Trophoblast cell (in vitro differentiated cells and primary cell): ENCODE measurements around the gene PLB1.

Experiments used
- DNase-seq, 2 donors: peaks; one replicate each; pipeline ENCODE4 v3.0.0-alpha.2; 2016
- H2AFZ ChIP-seq: 2 replicates; pipeline ENCODE4 v1.6.1; 2013; ENCODE audit warnings: low read length, moderate library complexity, mild to moderate bottlenecking; ENCODE audit not compliant: insufficient read depth, poor library complexity
- H2AK5ac ChIP-seq: 2 replicates; pipeline ENCODE4 v1.6.1; 2013; ENCODE audit warnings: mild to moderate bottlenecking, low read length
- H2BK120ac ChIP-seq: 2 replicates; pipeline ENCODE4 v1.6.1; 2013; ENCODE audit warnings: low read length, mild to moderate bottlenecking, moderate library complexity; ENCODE audit not compliant: insufficient read depth, poor library complexity
- H2BK12ac ChIP-seq: 2 replicates; pipeline ENCODE4 v1.6.1; 2013; ENCODE audit warnings: mild to moderate bottlenecking, low read length, moderate library complexity
- H2BK5ac ChIP-seq: 2 replicates; pipeline ENCODE4 v1.6.1; 2013; ENCODE audit warnings: low read length, low read depth, moderate library complexity, mild to moderate bottlenecking; ENCODE audit not compliant: poor library complexity
- H3K14ac ChIP-seq: 2 replicates; pipeline ENCODE4 v1.6.1; 2013; ENCODE audit warnings: mild to moderate bottlenecking, low read length
- H3K18ac ChIP-seq: 2 replicates; pipeline ENCODE4 v1.6.1; 2013; ENCODE audit warnings: mild to moderate bottlenecking, low read length
- H3K23ac ChIP-seq: 2 replicates; pipeline ENCODE4 v1.6.1; 2013; ENCODE audit warnings: low read length
- H3K27ac ChIP-seq: 2 replicates; pipeline ENCODE4 v1.5.1; 2013; ENCODE audit warnings: low read depth, mild to moderate bottlenecking, inconsistent platforms, low read length, moderate library complexity
- H3K27me3 ChIP-seq: 2 replicates; pipeline ENCODE4 v1.6.1; 2013; ENCODE audit warnings: inconsistent platforms, mild to moderate bottlenecking, low read length, moderate library complexity; ENCODE audit not compliant: insufficient read depth
- H3K36me3 ChIP-seq, 2 experiments: 1 replicate in 1 of 2; 2 replicates in 1 of 2; pipeline ENCODE4 v1.6.1; 2013; ENCODE audit warnings: low read length in 2 of 2, mild to moderate bottlenecking in 2 of 2, moderate library complexity in 1 of 2; ENCODE audit not compliant: insufficient read depth in 2 of 2, control insufficient read depth in 1 of 2
- H3K4ac ChIP-seq: 2 replicates; pipeline ENCODE4 v1.6.1; 2013; ENCODE audit warnings: low read depth, mild to moderate bottlenecking, low read length, moderate library complexity
- H3K4me1 ChIP-seq, 2 experiments: 1 replicate in 1 of 2; 2 replicates in 1 of 2; pipeline ENCODE4 v1.6.1; 2013; ENCODE audit warnings: low read length in 2 of 2, mild to moderate bottlenecking in 2 of 2, moderate library complexity in 1 of 2; ENCODE audit not compliant: insufficient read depth in 2 of 2, control insufficient read depth in 1 of 2
- H3K4me2 ChIP-seq: 2 replicates; pipeline ENCODE4 v1.6.1; 2013; ENCODE audit warnings: inconsistent platforms, mild to moderate bottlenecking, low read length, moderate library complexity
- H3K4me3 ChIP-seq: 2 replicates; pipeline ENCODE4 v1.5.1; 2013; ENCODE audit warnings: mild to moderate bottlenecking, low read depth, low read length, inconsistent platforms
- H3K79me1 ChIP-seq: one replicate; pipeline ENCODE4 v1.6.1; 2013; ENCODE audit warnings: low read length
- H3K79me2 ChIP-seq: 2 replicates; pipeline ENCODE4 v1.6.1; 2013; ENCODE audit warnings: low read length, mild to moderate bottlenecking; ENCODE audit not compliant: control insufficient read depth, insufficient read depth, poor library complexity
- H3K9ac ChIP-seq: 2 replicates; pipeline ENCODE4 v1.6.1; 2013; ENCODE audit warnings: mild to moderate bottlenecking, low read length
- H3K9me3 ChIP-seq: 2 replicates; pipeline ENCODE4 v1.6.1; 2013; ENCODE audit warnings: low read depth, mild to moderate bottlenecking, control low read depth, inconsistent platforms, low read length; ENCODE audit not compliant: insufficient read depth
- H4K12ac ChIP-seq: 2 replicates; pipeline ENCODE4 v1.6.1; 2013; ENCODE audit warnings: low read depth, mild to moderate bottlenecking, low read length, moderate library complexity
- H4K8ac ChIP-seq: 2 replicates; pipeline ENCODE4 v1.6.1; 2013; ENCODE audit warnings: low read depth, mild to moderate bottlenecking, low read length, moderate library complexity
- H4K91ac ChIP-seq: one replicate; pipeline ENCODE4 v1.6.1; 2013; ENCODE audit warnings: low read depth, mild to moderate bottlenecking, low read length, moderate library complexity
- WGBS: extraction: QIAGEN DNeasy Blood & Tissue Kit; methylation state at CpG from one replicate; pipeline ENCODE4 v1.1.7; 2013; ENCODE audit warnings: missing lambda C conversion rate; ENCODE audit not compliant: insufficient read length, insufficient coverage; ENCODE audit errors: extremely low coverage; 5-methylcytosine and 5-hydroxymethylcytosine counted together

Gene PLB1

DNA sequence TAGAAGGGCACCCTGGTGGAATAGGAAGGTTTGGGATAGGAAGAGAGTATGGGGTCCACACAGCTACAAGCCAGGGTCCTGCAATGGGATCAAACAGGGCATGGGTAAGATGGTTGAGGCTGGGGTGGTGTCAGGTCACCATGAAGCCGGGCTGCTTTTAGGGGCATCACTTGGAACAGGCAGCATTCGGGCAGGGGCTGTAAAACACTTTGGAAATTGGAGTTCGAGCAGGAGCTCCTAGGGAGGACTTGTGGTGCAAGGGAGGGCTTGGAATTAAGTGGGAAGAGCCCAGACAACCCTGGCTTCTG, 47.1 kb upstream of the PLB1 start:
- Histone ChIP-seq H3K23ac (no peak overlapping the region), H3K79me1 (peaks cover 4% of the 10 kb centered on the region), H2AK5ac (no peak overlapping the region), H3K14ac (no peak overlapping the region), H3K27me3 (no peaks in the 10 kb centered on the region), H3K79me2 (no peaks in the 10 kb centered on the region), H2BK5ac (no peak overlapping the region), H3K4me1 (peaks cover 8 to 11% of the 10 kb centered on the region in 2 experiments), H3K4ac (no peak overlapping the region), H2AFZ (no peak overlapping the region), H2BK12ac (no peak overlapping the region), H3K9ac (no peak overlapping the region), H3K4me3 (no peak overlapping the region), H4K91ac (no peak overlapping the region), H3K4me2 (no peak overlapping the region), H2BK120ac (peak overlapping the region; percentile 9), H3K18ac (no peak overlapping the region), H3K9me3 (no peaks in the 10 kb centered on the region), H4K8ac (no peak overlapping the region), H4K12ac (no peak overlapping the region), H3K36me3 (no peaks in the 10 kb centered on the region), H3K27ac (no peak overlapping the region)
- WGBS: no CpG with 5 or more reads among the region's 3 CpGs
- no peak for DNase-seq

DNA sequence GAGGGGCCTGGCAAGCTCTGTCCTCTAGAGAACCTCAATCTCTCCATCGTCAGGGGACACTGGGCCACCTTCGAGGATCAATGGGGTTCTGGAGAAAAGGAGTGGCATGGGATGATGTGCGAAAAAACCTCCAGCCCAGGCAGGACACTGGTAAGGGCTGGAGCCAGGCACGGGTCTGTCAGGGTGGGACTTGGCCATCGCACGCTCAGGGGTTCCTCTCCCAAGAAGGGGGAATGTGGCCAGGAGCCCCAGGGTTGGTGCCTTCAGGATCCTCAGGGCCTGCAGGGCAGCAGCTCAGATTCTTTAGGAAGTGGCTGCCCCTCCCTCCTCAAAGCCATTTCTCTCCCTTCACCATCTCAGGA, 46.8 kb upstream of the PLB1 start:
- no peak overlapping the region for H4K91ac ChIP-seq
- no peak overlapping the region for H2BK12ac ChIP-seq
- no peak overlapping the region for H4K12ac ChIP-seq
- peaks cover 4% of the 10 kb centered on the region for H3K79me1 ChIP-seq
- no peak overlapping the region for H3K18ac ChIP-seq
- peak overlapping the region; percentile 9 for H2BK120ac ChIP-seq
- no peak overlapping the region for H2AFZ ChIP-seq
- H3K79me2 ChIP-seq: no peaks in the 10 kb centered on the region
- H3K4me3 ChIP-seq: no peak overlapping the region
- no peak overlapping the region for H3K4me2 ChIP-seq
- no peaks in the 10 kb centered on the region for H3K9me3 ChIP-seq
- no peaks in the 10 kb centered on the region for H3K27me3 ChIP-seq
- H3K9ac ChIP-seq: no peak overlapping the region
- WGBS: no CpG with 5 or more reads among the region's 6 CpGs
- no peak overlapping the region for H3K23ac ChIP-seq
- H3K27ac ChIP-seq: no peak overlapping the region
- H3K4ac ChIP-seq: no peak overlapping the region
- H3K36me3 ChIP-seq: no peaks in the 10 kb centered on the region
- no peak overlapping the region for H4K8ac ChIP-seq
- H2AK5ac ChIP-seq: no peak overlapping the region
- no peak for DNase-seq
- H3K4me1 ChIP-seq: peaks cover 8 to 11% of the 10 kb centered on the region in 2 experiments
- H2BK5ac ChIP-seq: no peak overlapping the region
- peak overlapping the region; percentile 24 for H3K14ac ChIP-seq

DNA sequence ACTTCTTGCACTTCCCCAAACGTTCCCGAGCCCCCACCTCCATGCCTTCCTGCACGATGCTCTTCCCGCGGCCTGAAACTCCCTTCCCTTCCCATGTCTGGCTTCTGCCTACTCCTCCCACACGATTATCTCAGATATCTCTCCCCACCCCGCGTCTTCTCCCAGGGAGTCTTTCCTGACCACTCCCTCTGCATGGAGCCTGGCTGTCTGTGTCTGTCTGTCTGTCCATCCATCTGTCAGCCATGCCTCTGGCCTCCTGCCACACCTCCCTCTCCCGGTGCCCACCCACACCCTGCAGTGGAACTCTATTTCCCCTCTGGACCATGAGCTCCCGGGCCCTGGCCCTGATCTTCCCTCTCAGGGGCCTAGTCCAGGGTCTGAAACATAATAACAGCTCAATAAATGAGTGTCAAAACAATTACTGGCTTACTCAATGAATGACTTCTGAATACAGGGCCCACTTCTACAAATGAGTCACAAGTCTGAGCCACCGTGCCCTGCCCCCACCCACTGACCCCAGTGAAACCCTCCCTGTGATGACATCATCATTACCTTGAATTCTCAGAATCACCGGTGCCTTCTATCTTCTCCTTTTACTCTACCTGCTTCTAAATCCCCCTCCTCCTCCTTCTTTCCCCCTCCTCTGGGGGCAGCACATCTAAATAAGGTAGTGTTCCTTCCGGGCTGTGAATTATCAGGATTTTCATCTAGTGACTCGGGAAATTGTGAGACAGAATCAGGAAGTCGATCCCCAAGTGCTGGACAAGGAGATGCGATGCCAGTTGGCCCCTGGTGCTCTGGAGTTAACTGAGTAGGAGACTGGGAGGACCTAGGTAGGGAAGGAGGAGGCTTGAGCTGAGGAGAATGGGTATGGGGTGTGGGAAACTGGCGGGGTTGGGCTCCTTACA, 46.1 kb upstream of the PLB1 start:
- H4K8ac ChIP-seq: no peak overlapping the region
- peaks cover 8 to 11% of the 10 kb centered on the region in 2 experiments for H3K4me1 ChIP-seq
- H2BK5ac ChIP-seq: no peak overlapping the region
- no peaks in the 10 kb centered on the region for H3K79me2 ChIP-seq
- no peak overlapping the region for H2BK120ac ChIP-seq
- H3K18ac ChIP-seq: no peak overlapping the region
- no peak overlapping the region for H3K4ac ChIP-seq
- H3K9me3 ChIP-seq: no peaks in the 10 kb centered on the region
- H3K27me3 ChIP-seq: no peaks in the 10 kb centered on the region
- H3K36me3 ChIP-seq: no peaks in the 10 kb centered on the region
- no peak overlapping the region for H3K14ac ChIP-seq
- H2BK12ac ChIP-seq: peak overlapping the region; percentile 0
- H2AFZ ChIP-seq: no peak overlapping the region
- WGBS: no CpG with 5 or more reads among the region's 17 CpGs
- H3K79me1 ChIP-seq: peaks cover 4% of the 10 kb centered on the region
- DNase-seq: peak in 1 of 2 donors; percentile 25
- H3K23ac ChIP-seq: no peak overlapping the region
- H3K27ac ChIP-seq: no peak overlapping the region
- H3K9ac ChIP-seq: no peak overlapping the region
- no peak overlapping the region for H4K91ac ChIP-seq
- no peak overlapping the region for H3K4me2 ChIP-seq
- H2AK5ac ChIP-seq: no peak overlapping the region
- H3K4me3 ChIP-seq: no peak overlapping the region
- H4K12ac ChIP-seq: no peak overlapping the region

DNA sequence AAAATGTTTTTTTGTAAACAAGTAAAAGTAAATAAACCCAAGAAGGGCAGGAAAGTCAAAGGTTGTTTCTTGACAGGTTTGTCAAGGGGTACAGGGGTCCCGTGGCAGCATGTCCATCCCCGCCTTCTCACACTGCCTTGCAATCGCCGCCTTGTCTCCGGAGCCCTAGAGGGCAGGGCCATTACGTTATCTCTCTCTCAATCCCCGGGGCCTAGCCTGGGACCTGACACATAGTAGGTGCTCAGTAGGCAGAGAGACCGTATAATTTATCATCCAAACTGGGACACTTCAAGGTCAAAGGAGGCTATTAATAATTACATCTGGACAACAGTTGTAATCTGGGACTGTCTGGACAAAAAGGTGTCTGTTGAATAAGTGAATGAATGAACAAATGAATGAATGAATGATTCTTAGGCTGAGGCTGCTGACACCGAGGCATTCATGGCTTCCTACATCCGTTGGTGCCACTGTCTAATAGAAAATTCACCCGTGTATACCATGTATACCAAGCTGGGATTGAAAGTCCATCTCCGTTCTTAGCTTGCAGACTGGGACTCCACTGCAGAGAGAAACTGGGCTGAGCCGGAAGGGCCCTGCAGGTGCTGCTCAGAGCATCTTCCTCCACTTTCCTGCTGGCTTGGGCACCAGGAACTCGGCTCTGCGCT, 44.8 kb upstream of the PLB1 start:
- Histone ChIP-seq H3K27me3 (no peaks in the 10 kb centered on the region), H2BK12ac (no peak overlapping the region), H3K9me3 (no peaks in the 10 kb centered on the region), H3K4me2 (no peak overlapping the region), H3K4ac (no peak overlapping the region), H2BK120ac (no peak overlapping the region), H4K8ac (no peak overlapping the region), H3K27ac (no peak overlapping the region), H3K14ac (no peak overlapping the region), H3K4me1 (peaks cover 7 to 8% of the 10 kb centered on the region in 2 experiments), H3K23ac (no peak overlapping the region), H3K4me3 (no peak overlapping the region), H2BK5ac (no peak overlapping the region), H3K36me3 (no peaks in the 10 kb centered on the region), H3K9ac (no peak overlapping the region), H4K91ac (no peak overlapping the region), H3K79me1 (peaks cover 4% of the 10 kb centered on the region), H4K12ac (no peak overlapping the region), H3K79me2 (no peaks in the 10 kb centered on the region), H3K18ac (no peak overlapping the region), H2AFZ (no peak overlapping the region), H2AK5ac (no peak overlapping the region)
- DNase-seq: no peak
- no CpG with 5 or more reads among the region's 15 CpGs for WGBS
